Measurements from ENCODE around the gene PPP1R36. TPM values are rescaled to one million over a fixed set of nuclear protein-coding genes. Genes with fewer than 3 reads are reported as not detected.

PPP1R36 gene
- total and polyA plus RNA-seq, 2 experiments from 2014 or later, result 0.23 TPM; not detected in 1

GRCh38 chr14:64541972-64542835 is 7.6 kb upstream of the PPP1R36 start:
- Histone ChIP-seq H3K27ac (no peak overlapping the region), H3K4me2 (no peak overlapping the region), H3K79me2 (no peaks in the 10 kb centered on the region), H3K27me3 (no peaks in the 10 kb centered on the region), H3K9me2 (replicated peaks; ENCODE audit: insufficient read depth) (no peaks in the 10 kb centered on the region), H3K4me1 (ENCODE audit: insufficient read depth) (peaks cover 6% of the 10 kb centered on the region), H4K20me1 (ENCODE audit: insufficient read depth, poor library complexity, severe bottlenecking) (no peaks in the 10 kb centered on the region), H3K4me3 (no peak overlapping the region), H3K9me3 (ENCODE audit: low read depth) (no peaks in the 10 kb centered on the region), H3K36me3 (replicated peaks; ENCODE audit: insufficient read depth, low read depth) (no peaks in the 10 kb centered on the region), H2AFZ (no peak overlapping the region)
- DNase-seq (ENCODE audit: low spot score), result no peak
- TF ChIP-seq EZH2 (IDR thresholded peaks at IDR 0.05; ENCODE audit: borderline replicate concordance), result no peak
- TF ChIP-seq CTCF (IDR thresholded peaks at IDR 0.05; ENCODE audit: poor library complexity), result no peak
- no peak for TF ChIP-seq EZH2phosphoT487 (IDR thresholded peaks at IDR 0.05; ENCODE audit: low read depth, severe bottlenecking, unreplicated experiment)
- 97% methylated on average over 61 of the region's 61 CpGs for WGBS (ENCODE audit: low lambda C conversion rate, missing lambda C conversion rate)

- no peak for TF ChIP-seq EZH2phosphoT487 (IDR thresholded peaks at IDR 0.05; ENCODE audit: low read depth, severe bottlenecking, unreplicated experiment)
- TF ChIP-seq EZH2 (IDR thresholded peaks at IDR 0.05; ENCODE audit: borderline replicate concordance), result no peak
- TF ChIP-seq CTCF (IDR thresholded peaks at IDR 0.05; ENCODE audit: poor library complexity), result no peak
- Histone ChIP-seq H3K4me2 (no peak overlapping the region), H3K27me3 (no peaks in the 10 kb centered on the region), H2AFZ (no peak overlapping the region), H3K36me3 (replicated peaks; ENCODE audit: insufficient read depth, low read depth) (no peaks in the 10 kb centered on the region), H3K9me3 (ENCODE audit: low read depth) (no peaks in the 10 kb centered on the region), H3K79me2 (no peaks in the 10 kb centered on the region), H3K4me3 (no peak overlapping the region), H3K4me1 (ENCODE audit: insufficient read depth) (peaks cover 6% of the 10 kb centered on the region), H3K27ac (no peak overlapping the region), H3K9me2 (replicated peaks; ENCODE audit: insufficient read depth) (no peaks in the 10 kb centered on the region), H4K20me1 (ENCODE audit: insufficient read depth, poor library complexity, severe bottlenecking) (no peaks in the 10 kb centered on the region)
- no peak for DNase-seq (ENCODE audit: low spot score)
- 92% methylated on average over 4 of the region's 4 CpGs for WGBS (ENCODE audit: low lambda C conversion rate, missing lambda C conversion rate)
Observed at GRCh38 chr14:64542836-64543201, 6.9 kb upstream of the PPP1R36 start.

- Histone ChIP-seq H3K4me2 (no peak overlapping the region), H3K36me3 (replicated peaks; ENCODE audit: insufficient read depth, low read depth) (no peaks in the 10 kb centered on the region), H3K79me2 (no peaks in the 10 kb centered on the region), H4K20me1 (ENCODE audit: insufficient read depth, poor library complexity, severe bottlenecking) (no peaks in the 10 kb centered on the region), H3K4me1 (ENCODE audit: insufficient read depth) (no peaks in the 10 kb centered on the region), H3K9me3 (ENCODE audit: low read depth) (no peaks in the 10 kb centered on the region), H3K27me3 (no peaks in the 10 kb centered on the region), H3K9me2 (replicated peaks; ENCODE audit: insufficient read depth) (no peaks in the 10 kb centered on the region), H3K4me3 (no peak overlapping the region), H2AFZ (no peak overlapping the region), H3K27ac (no peak overlapping the region)
- WGBS (ENCODE audit: low lambda C conversion rate, missing lambda C conversion rate), result 53% methylated on average over 5 of the region's 5 CpGs
- DNase-seq (ENCODE audit: low spot score), result no peak
- TF ChIP-seq EZH2 (IDR thresholded peaks at IDR 0.05; ENCODE audit: borderline replicate concordance) (no peak), EZH2phosphoT487 (IDR thresholded peaks at IDR 0.05; ENCODE audit: low read depth, severe bottlenecking, unreplicated experiment) (no peak), CTCF (IDR thresholded peaks at IDR 0.05; ENCODE audit: poor library complexity) (no peak)
Observed at GRCh38 chr14:64544607-64545312, 5.0 kb upstream of the PPP1R36 start.
